Pulmonary artery endothelial cell (primary cell): ENCODE data around the gene AIMP1. TPM values are rescaled to one million over a fixed set of nuclear protein-coding genes. Genes with fewer than 3 reads are reported as not detected.
"Not testable (repeated sequence)": the region's sequence is repeated elsewhere in the genome, so short reads cannot be mapped to it uniquely, and the experiment has no call there.

Source experiments
- DNase-seq: peaks from one replicate; pipeline ENCODE4 v3.0.0-alpha.2; 2011; ENCODE audit warnings: low read depth, low spot score
- total RNA-seq: library from RNA; depleted of rRNA; stranded (reverse); fragments of >200 nt; gene quantifications from 2 replicates; pipeline ENCODE4 v1.2.3, GENCODE V29; 2014

The AIMP1 gene
- total RNA-seq, 1 donor from 2014 or later = 22.6 TPM

GRCh38 chr4:106347167-106347566, 30.8 kb downstream of the AIMP1 start:
- no peak for DNase-seq

- no peak for DNase-seq
Measured at GRCh38 chr4:106351016-106351415, 34.7 kb downstream of the AIMP1 start.

GRCh38 chr4:106353786-106354185, 37.4 kb downstream of the AIMP1 start:
- no peak for DNase-seq

- DNase-seq = no peak
Measured at GRCh38 chr4:106355193-106355592, 38.8 kb downstream of the AIMP1 start.

- DNase-seq = no peak
Measured at GRCh38 chr4:106358899-106359298, 42.5 kb downstream of the AIMP1 start.

- DNase-seq = no peak
Measured at GRCh38 chr4:106362086-106362825, 45.9 kb downstream of the AIMP1 start.

- no peak for DNase-seq
Measured at GRCh38 chr4:106364282-106364681, 47.9 kb downstream of the AIMP1 start.

GRCh38 chr4:106365613-106366012, 49.3 kb downstream of the AIMP1 start:
- DNase-seq = peak; percentile 78

GRCh38 chr4:106366026-106366425, 49.7 kb downstream of the AIMP1 start:
- peak; percentile 2 for DNase-seq

GRCh38 chr4:106367072-106367471, 50.7 kb downstream of the AIMP1 start:
- no peak for DNase-seq

GRCh38 chr4:106368678-106369077, 52.3 kb downstream of the AIMP1 start, which contains the start of gene GIMD1:
GIMD1 (minus strand) TSS chr4:106368778; CDS start chr4:106367435, 1,343 bp downstream.
- DNase-seq = no peak

- peak; percentile 67 for DNase-seq
Measured at GRCh38 chr4:106369456-106370060, 53.2 kb downstream of the AIMP1 start.

GRCh38 chr4:106370214-106370613, 53.9 kb downstream of the AIMP1 start:
- DNase-seq = no peak

GRCh38 chr4:106371161-106371560, 54.8 kb downstream of the AIMP1 start:
- no peak for DNase-seq

- no peak for DNase-seq
Measured at GRCh38 chr4:106373026-106373425, 56.7 kb downstream of the AIMP1 start.

GRCh38 chr4:106380179-106380578, 63.8 kb downstream of the AIMP1 start:
- no peak for DNase-seq

GRCh38 chr4:106384878-106385277, 68.5 kb downstream of the AIMP1 start:
- no peak for DNase-seq

GRCh38 chr4:106385853-106386393, 69.6 kb downstream of the AIMP1 start:
- no peak for DNase-seq

- no peak for DNase-seq
Measured at GRCh38 chr4:106395582-106395981, 79.2 kb downstream of the AIMP1 start.

- not testable (repeated sequence) for DNase-seq
Measured at GRCh38 chr4:106398898-106399297, 82.5 kb downstream of the AIMP1 start.
